Activated CD4-positive, alpha-beta memory T cell treated with anti-CD3 and anti-CD28 coated beads, Interleukin-2, amount 10 ng/mL, durations not matched to agents 7 days and 5 days (primary cell): ENCODE data around the gene CACNA2D3. TPM values are rescaled to one million over a fixed set of nuclear protein-coding genes. Genes with fewer than 3 reads are reported as not detected.
"Not testable (repeated sequence)": the region's sequence is repeated elsewhere in the genome, so short reads cannot be mapped to it uniquely, and the experiment has no call there.

ENCODE experiments used
- CTCF ChIA-PET: fragments of 350-600 bp; sonication (Branson Sonifier 250); formaldehyde crosslinking; loops from one replicate; lab custom pipeline; 2021; ENCODE audit warnings: antibody characterized with exemption, inconsistent platforms; lab: Charles Lee
- POLR2A ChIA-PET: fragments of 350-600 bp; sonication (Branson Sonifier 250); formaldehyde crosslinking; loops from one replicate; lab custom pipeline; 2021; ENCODE audit warnings: antibody characterized with exemption; lab: Charles Lee
- DNase-seq: peaks from one replicate; pipeline ENCODE4 v3.0.0-alpha.2; 2020
- H3K27ac Mint-ChIP-seq: one replicate; pipeline ENCODE4 v1.8.0; 2021; ENCODE audit warnings: mild to moderate bottlenecking, mixed read lengths
- H3K27me3 Mint-ChIP-seq: one replicate; pipeline ENCODE4 v1.8.0; 2021; ENCODE audit warnings: mixed read lengths
- H3K36me3 Mint-ChIP-seq: one replicate; pipeline ENCODE4 v1.8.0; 2021; ENCODE audit warnings: low read depth, mixed read lengths
- H3K4me1 Mint-ChIP-seq: one replicate; pipeline ENCODE4 v1.8.0; 2021; ENCODE audit warnings: mixed read lengths
- H3K4me3 Mint-ChIP-seq: one replicate; pipeline ENCODE4 v1.8.0; 2021; ENCODE audit warnings: mild to moderate bottlenecking, mixed read lengths
- H3K9me3 Mint-ChIP-seq: one replicate; pipeline ENCODE4 v1.8.0; 2021; ENCODE audit warnings: mixed read lengths
- total RNA-seq, 2 experiments: library from RNA; stranded (reverse); gene quantifications; one replicate each; pipeline ENCODE4 v1.2.3, GENCODE V29; 2021

CACNA2D3 gene
- total RNA-seq, 2 experiments from 2014 or later = not detected

DNA sequence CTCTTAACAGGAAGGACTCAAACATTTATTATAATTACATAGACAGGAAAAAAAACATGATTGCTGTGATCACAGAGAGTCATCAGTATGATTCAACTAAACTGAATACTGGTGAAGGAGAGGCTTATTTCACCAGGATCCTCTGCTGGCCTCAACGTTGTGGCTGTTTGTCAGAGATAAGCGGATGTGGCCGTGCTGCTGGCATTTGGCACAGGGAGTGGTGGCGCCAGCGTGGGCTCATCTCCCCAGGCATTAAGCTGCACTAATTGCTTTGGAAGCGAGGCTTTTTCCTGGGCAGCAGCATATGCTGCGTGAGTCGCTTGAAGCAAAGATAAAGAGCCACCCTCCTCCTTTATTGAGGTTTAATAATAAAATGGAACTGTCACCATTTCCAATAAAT is 498.8 kb downstream of the CACNA2D3 start:
- Mint-ChIP-seq H3K36me3 (no peaks in the 10 kb centered on the region), H3K27ac (no peak overlapping the region), H3K9me3 (no peaks in the 10 kb centered on the region), H3K27me3 (no peaks in the 10 kb centered on the region), H3K4me1 (no peaks in the 10 kb centered on the region), H3K4me3 (no peak overlapping the region)
- CTCF ChIA-PET = no interaction called here
- POLR2A ChIA-PET = no interaction called here
- no peak for DNase-seq

DNA sequence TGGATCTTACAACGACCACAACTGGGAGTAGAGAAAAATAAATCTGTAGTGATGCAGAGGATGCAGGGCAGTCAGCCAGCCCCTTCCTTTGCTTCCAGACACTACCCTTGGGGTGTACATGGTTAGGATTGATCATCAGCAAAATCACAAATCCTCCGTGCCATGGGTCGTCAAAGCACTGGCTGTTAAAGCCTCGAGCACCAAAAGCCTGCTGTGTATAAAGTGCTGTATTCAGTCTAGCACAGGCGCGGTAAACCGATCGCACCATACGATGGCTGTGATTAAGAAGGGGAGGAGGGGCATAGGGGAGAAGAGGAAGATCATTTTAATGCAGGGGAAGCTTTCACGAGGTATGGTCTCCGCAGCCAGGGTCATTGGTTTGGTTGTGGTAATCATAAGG is 500.3 kb downstream of the CACNA2D3 start:
- H3K4me3 Mint-ChIP-seq = no peak overlapping the region
- CTCF ChIA-PET = no interaction called here
- H3K27ac Mint-ChIP-seq = no peak overlapping the region
- no peaks in the 10 kb centered on the region for H3K4me1 Mint-ChIP-seq
- H3K9me3 Mint-ChIP-seq = peaks cover 7% of the 10 kb centered on the region
- POLR2A ChIA-PET = no interaction called here
- H3K36me3 Mint-ChIP-seq = no peaks in the 10 kb centered on the region
- DNase-seq = no peak
- no peaks in the 10 kb centered on the region for H3K27me3 Mint-ChIP-seq

DNA sequence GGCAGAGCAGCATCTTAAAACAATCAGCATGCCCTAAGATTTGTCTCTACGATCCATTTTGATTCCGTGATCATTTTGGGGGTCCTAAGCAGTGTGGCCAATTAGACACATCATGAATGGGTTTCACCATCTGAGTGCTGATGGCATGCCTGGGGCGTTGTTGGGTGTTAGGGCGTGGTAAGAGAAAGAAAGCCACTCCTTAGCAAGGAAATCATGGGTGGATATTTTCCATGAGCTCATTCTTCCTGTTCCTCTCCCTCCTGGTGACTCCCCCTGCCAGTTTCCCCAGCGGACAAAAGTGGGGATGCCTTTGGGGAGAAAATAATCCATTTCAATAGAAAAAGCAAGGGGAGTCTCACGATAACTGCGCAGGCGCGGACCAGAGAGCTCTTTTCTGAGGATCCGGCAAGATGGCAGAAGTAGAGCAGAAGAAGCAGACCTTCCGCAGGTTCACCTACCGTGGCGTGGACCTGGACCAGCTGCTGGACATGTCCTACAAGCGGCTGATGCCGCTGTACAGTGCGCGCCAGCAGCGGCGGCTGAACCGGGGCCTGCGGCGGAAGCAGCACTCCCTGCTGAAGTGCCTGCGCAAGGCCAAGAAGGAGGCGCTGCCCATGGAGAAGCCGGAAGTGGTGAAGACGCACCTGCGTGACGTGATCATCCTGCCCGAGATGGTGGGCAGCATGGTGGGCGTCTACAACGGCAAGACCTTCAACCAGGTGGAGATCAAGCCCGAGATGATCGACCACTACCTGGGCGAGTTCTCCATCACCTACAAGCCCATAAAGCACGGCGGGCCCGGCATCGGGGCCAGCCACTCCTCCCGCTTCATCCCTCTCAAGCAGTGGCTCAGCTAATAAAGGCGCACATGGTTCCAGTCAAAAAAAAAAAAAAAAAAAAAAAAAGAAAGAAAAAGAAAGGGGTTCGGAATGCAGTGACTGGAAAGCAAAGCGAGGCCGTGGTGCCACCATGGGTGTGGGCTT is 503.7 kb downstream of the CACNA2D3 start:
- Mint-ChIP-seq H3K4me3 (no peak overlapping the region), H3K27ac (no peak overlapping the region), H3K9me3 (peaks cover 7% of the 10 kb centered on the region), H3K27me3 (no peaks in the 10 kb centered on the region), H3K36me3 (no peaks in the 10 kb centered on the region), H3K4me1 (no peaks in the 10 kb centered on the region)
- ChIA-PET POLR2A (no interaction called here), CTCF (interaction anchor here (0.7 kb wide), 2 partner anchors 237 to 290 kb away, joined by 3 read pairs; no protein-coding TSS in a partner anchor)
- DNase-seq = no peak

DNA sequence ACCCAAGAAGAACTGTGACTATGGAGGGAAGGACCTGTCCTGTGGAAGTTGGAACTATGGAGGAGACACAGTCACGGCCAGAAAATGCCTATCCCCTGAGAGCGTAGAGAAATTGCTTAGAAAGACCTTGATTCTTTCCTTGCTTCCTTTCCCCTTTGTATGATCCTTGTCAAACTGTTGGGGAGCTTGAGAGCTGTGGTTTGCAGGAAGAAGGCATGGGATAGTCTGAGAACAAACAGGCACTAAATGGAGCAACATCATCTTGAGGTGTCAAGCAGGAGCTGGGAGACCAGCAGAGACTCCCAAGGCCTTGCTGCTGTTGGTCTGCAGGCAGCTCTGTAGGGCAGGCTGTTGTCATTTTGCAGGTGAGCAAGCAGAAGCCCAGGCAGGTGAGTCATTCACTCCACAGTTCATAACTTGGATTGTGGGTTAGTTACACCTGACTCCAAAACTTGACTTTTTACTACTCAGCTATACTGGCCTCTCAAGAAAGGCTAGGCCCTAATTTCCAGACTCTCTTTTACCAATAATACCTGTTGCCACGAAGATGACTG is 506.6 kb downstream of the CACNA2D3 start:
- no peak for DNase-seq
- Mint-ChIP-seq H3K27ac (no peak overlapping the region), H3K4me1 (no peaks in the 10 kb centered on the region), H3K4me3 (no peak overlapping the region), H3K27me3 (no peaks in the 10 kb centered on the region), H3K9me3 (peaks cover 7% of the 10 kb centered on the region), H3K36me3 (no peaks in the 10 kb centered on the region)
- CTCF ChIA-PET = no interaction called here
- POLR2A ChIA-PET = no interaction called here

DNA sequence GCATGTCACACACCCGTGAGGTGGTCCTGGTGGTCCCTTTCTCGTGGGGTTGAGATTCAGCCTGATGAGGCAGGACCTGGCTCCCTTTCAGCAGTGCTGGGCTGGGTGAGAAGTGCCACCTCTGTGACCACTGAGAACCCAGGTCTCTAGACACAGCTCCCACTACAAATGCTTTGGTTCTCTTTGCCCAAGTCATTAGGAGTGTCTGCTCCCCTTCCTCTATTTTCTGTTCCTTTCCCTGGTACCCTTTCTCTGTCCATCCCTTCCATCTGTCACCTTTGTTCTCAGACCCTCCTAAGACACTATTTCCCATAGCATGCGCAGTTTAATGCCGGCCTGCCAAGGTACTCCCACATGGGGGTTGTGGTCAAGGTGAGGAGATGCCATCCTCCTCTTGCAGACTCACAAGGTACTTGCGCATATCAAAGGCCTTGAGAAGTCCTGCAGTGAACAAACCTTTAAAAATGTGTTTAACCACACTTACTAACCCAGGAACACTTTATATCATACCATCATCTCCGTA is 507.8 kb downstream of the CACNA2D3 start:
- no peak for DNase-seq
- H3K4me1 Mint-ChIP-seq = no peaks in the 10 kb centered on the region
- POLR2A ChIA-PET = no interaction called here
- CTCF ChIA-PET = no interaction called here
- H3K27ac Mint-ChIP-seq = no peak overlapping the region
- no peak overlapping the region for H3K4me3 Mint-ChIP-seq
- H3K36me3 Mint-ChIP-seq = no peaks in the 10 kb centered on the region
- peaks cover 7% of the 10 kb centered on the region for H3K9me3 Mint-ChIP-seq
- no peaks in the 10 kb centered on the region for H3K27me3 Mint-ChIP-seq

DNA sequence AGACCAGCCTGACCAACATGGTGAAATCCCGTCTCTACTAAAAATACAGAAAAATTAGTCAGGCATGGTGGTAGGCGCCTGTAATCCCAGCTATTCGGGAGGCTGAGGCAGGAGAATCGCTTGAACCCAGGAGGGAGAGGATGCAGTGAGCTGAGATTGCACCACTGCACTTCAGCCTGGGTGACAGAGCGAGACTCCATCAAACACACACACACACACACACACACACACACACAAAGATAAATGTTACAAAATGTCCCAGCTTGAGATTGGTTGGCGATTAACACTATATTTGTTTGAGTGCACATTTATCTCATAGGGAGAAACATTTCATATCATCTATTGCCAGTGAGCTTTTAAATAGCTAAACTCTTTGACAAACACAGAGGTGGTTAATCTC is 508.6 kb downstream of the CACNA2D3 start:
- H3K9me3 Mint-ChIP-seq, H3K36me3 Mint-ChIP-seq, DNase-seq, H3K4me1 Mint-ChIP-seq, H3K4me3 Mint-ChIP-seq, H3K27ac Mint-ChIP-seq, POLR2A ChIA-PET, H3K27me3 Mint-ChIP-seq: not testable (repeated sequence)
- CTCF ChIA-PET = interaction anchor here (0.6 kb wide), 1 partner anchor 274 kb away, joined by 3 read pairs; no protein-coding TSS in a partner anchor

DNA sequence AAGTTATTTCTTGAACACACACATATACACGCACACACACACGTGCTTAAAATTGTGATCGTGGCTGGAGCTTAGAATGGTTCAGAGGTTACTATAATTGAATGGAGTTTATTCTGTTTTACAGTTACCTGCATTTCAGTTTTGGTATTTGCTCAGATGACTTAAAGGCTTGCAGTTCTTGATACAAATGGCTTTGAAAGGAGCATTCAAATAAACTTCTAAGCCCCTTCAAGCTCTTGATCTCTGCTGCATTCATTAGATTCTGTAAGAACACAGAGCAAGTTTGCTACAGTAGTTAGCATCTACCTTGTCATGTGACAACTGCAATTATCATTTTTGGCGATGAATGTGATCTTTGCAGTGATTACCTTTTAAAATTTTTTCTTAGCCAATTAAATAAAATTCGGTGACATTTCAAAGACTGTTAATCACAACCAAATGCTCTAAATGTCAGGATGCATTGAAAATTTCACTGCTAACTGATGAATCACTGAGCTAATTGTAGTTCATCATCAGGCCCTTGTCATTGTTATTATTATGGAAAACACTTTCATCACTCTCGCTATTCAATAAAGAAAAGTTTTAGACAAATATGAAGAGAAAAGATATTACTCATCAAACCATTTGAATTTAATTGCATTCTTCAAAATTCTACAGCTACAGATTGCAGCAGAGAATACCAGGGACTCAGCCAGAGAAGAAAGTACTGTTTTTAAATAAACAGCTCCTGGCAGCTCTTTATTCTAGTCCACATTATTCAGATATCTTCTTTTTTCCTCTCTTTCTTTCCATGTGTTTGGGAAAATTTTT is 509.4 kb downstream of the CACNA2D3 start:
- POLR2A ChIA-PET = no interaction called here
- no peak overlapping the region for H3K4me3 Mint-ChIP-seq
- peaks cover 7% of the 10 kb centered on the region for H3K9me3 Mint-ChIP-seq
- no peak overlapping the region for H3K27ac Mint-ChIP-seq
- no peaks in the 10 kb centered on the region for H3K36me3 Mint-ChIP-seq
- CTCF ChIA-PET = no interaction called here
- H3K4me1 Mint-ChIP-seq = no peaks in the 10 kb centered on the region
- no peaks in the 10 kb centered on the region for H3K27me3 Mint-ChIP-seq
- no peak for DNase-seq

DNA sequence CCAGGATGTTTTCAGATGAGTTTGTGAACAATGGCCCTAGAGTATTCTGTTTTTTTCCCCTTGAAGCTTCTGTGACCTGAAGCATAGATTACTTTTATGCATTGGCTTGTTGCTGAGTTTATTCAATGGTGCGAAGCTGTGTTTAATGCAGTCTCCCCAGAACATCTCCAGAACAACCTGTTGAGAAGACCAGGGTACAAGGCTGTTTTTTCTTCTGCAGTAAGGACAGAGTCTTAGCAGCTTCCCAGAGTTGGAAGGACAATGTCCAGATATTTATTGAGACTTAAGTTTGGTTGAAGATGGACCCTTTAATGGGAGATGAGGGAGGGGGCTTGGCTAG is 509.9 kb downstream of the CACNA2D3 start:
- CTCF ChIA-PET = no interaction called here
- no peak overlapping the region for H3K4me3 Mint-ChIP-seq
- H3K27ac Mint-ChIP-seq = no peak overlapping the region
- H3K27me3 Mint-ChIP-seq = no peaks in the 10 kb centered on the region
- no peaks in the 10 kb centered on the region for H3K36me3 Mint-ChIP-seq
- no peak for DNase-seq
- peaks cover 2% of the 10 kb centered on the region for H3K9me3 Mint-ChIP-seq
- H3K4me1 Mint-ChIP-seq = no peaks in the 10 kb centered on the region
- POLR2A ChIA-PET = no interaction called here

DNA sequence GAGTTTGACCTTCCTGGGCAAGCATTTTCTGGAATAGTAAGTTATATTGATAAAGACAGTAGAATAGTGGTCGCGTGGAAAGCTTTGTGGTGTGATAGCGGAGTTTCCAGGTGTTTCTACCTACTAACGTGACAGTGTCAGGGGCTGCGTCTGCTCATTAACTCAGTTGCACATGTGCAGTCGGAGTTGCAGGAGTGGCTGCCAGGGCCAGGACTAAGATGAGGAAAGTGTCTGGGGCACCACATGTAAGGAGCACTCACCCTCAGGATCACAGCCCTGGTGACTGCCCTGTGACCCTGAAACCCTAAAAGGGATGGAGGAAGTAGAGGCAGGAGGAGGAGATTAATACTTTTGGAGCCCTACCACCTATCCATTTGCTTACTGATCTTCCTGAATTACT is 510.5 kb downstream of the CACNA2D3 start:
- POLR2A ChIA-PET = no interaction called here
- Mint-ChIP-seq H3K4me1 (no peaks in the 10 kb centered on the region), H3K36me3 (no peaks in the 10 kb centered on the region), H3K4me3 (no peak overlapping the region), H3K9me3 (no peaks in the 10 kb centered on the region), H3K27me3 (no peaks in the 10 kb centered on the region), H3K27ac (no peak overlapping the region)
- no peak for DNase-seq
- CTCF ChIA-PET = no interaction called here

DNA sequence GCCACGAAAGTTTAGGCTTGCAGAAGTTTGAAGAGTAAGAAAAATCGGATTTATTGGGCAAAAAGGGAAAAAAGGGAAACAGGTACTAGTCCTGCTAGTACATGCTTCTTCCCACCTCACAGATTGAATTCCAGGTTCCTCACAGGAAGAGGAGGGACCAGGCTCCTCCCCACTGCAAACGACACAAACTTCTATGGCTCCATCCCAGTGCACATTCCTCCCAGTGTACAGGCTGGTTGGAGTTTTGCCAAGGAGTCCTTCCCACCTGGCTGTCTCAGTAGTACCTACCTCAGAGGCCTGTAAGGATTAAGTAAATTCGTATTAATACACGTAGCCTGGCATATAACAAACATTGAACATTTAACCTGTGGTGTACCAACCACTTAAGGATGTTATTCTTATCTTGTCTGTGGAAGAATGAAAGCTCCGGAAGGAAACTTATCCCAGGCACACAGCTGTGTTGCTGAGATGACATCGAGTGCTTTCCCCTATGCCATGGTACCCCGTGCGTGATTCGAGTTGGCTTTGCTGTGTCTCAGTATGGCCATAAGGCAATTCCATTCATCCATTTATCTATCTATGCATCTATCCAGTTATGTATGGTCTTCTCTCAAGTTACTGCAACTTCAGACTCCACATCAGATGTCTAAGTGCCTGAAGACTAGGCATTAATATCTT is 511.2 kb downstream of the CACNA2D3 start:
- CTCF ChIA-PET = no interaction called here
- POLR2A ChIA-PET = no interaction called here
- Mint-ChIP-seq H3K4me1 (no peaks in the 10 kb centered on the region), H3K4me3 (no peak overlapping the region), H3K27ac (no peak overlapping the region), H3K36me3 (no peaks in the 10 kb centered on the region), H3K9me3 (no peaks in the 10 kb centered on the region), H3K27me3 (peaks cover 5% of the 10 kb centered on the region)
- DNase-seq = no peak

DNA sequence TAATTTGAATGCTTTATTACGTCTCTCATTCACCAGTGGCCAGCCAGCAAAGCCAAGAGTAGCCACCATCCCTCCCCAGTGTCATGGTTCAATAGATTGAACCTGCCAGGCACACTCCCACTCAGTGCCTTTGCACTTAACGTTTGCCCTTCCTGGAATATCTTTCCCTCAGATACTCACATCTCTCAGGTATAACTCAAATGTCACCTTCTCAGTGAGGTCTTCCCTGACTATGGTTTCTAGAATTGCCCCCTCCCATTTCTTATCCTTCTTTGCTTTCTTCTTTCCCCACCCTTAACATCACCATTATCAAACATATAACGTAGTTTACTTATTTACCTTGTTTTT is 511.7 kb downstream of the CACNA2D3 start:
- Mint-ChIP-seq H3K27ac (no peak overlapping the region), H3K4me1 (no peaks in the 10 kb centered on the region), H3K36me3 (no peaks in the 10 kb centered on the region), H3K4me3 (no peak overlapping the region), H3K9me3 (no peaks in the 10 kb centered on the region), H3K27me3 (peaks cover 10% of the 10 kb centered on the region)
- POLR2A ChIA-PET = no interaction called here
- no peak for DNase-seq
- CTCF ChIA-PET = no interaction called here

DNA sequence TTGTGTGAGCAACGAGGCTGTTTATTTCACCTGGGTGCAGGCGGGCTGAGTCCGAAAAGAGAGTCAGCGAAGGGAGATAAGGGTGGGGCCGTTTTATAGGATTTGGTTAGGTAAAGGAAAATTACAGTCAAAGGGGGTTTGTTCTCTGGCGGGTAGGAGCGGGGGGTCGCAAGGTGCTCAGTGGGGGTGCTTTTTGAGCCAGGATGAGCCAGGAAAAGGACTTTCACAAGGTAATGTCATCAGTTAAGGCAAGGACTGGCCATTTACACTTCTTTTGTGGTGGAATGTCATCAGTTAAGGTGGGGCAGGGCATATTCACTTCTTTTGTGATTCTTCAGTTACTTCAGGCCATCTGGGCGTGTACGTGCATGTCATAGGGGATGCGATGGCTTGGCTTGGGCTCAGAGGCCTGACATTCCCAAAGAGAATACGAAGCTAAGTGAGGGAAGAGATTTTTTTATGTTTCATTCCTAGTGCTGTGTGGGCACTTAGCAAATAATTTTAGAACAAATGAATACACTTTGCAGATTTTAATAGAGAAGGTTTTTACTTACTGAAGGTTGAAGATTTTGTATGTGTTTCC is 517.5 kb downstream of the CACNA2D3 start:
- H3K4me3 Mint-ChIP-seq, H3K36me3 Mint-ChIP-seq, H3K4me1 Mint-ChIP-seq, DNase-seq, CTCF ChIA-PET, H3K9me3 Mint-ChIP-seq, H3K27ac Mint-ChIP-seq, POLR2A ChIA-PET: not testable (repeated sequence)
- H3K27me3 Mint-ChIP-seq = peaks cover 27% of the 10 kb centered on the region
